IMR-90 (cell line): ENCODE data around the gene POLR1G.

Experiments
- CEBPB ChIP-seq: IDR thresholded peaks from 2 replicates; pipeline ENCODE4 v1.6.1; 2012; ENCODE audit warnings: low read depth, low read length, improper control_type of control experiment
- CTCF ChIP-seq: conservative IDR thresholded peaks from 2 replicates; pipeline ENCODE4 v1.5.1; 2012; ENCODE audit warnings: mild to moderate bottlenecking, low read depth, low read length, improper control_type of control experiment
- POLR2A ChIP-seq: IDR thresholded peaks from 2 replicates; pipeline ENCODE4 v1.6.1; 2012; ENCODE audit warnings: mild to moderate bottlenecking, low read depth, low read length
- RAD21 ChIP-seq: IDR thresholded peaks from 2 replicates; pipeline ENCODE4 v1.6.1; 2012; ENCODE audit warnings: low read length, improper control_type of control experiment
- RCOR1 ChIP-seq: IDR thresholded peaks from 2 replicates; pipeline ENCODE4 v1.6.1; 2012; ENCODE audit warnings: mild to moderate bottlenecking, low read length, improper control_type of control experiment; ENCODE audit not compliant: insufficient replicate concordance
- RFX5 ChIP-seq: IDR thresholded peaks from 2 replicates; pipeline ENCODE4 v1.8.0; 2012; ENCODE audit warnings: low read depth, mild to moderate bottlenecking, low read length, moderate library complexity
- TF ChIP-seq, protein P1 (sequence below): fragments of 150-350 bp; IDR thresholded peaks from 2 replicates; pipeline ENCODE4 v1.6.1; 2017; ENCODE audit warnings: mild to moderate bottlenecking, antibody characterized with exemption, low read length, low read depth

DNA sequence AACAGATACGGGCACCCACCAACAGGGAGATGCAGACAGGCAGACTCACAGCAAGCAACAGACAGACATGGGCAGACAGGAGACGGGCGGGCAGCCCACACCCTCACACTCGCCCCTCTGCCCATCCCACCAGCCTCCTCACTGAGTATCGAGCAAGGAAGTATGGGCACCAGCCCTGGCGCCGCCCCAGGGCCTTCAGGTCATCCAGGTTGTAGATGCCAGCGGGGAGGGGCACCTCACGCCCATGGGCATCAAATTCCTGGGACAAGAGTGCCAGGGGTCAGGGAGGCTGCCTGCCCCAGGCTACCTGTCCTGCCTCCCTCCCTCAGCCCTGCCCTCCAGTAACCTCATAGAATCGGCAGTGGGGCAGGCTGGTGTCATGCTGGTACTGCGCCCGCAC is 41.7 kb upstream of the POLR1G start:
- TF ChIP-seq CTCF (no peak), RAD21 (no peak), POLR2A (no peak), RFX5 (no peak), RCOR1 (no peak), CEBPB (no peak)
- TF ChIP-seq, protein P1, sequence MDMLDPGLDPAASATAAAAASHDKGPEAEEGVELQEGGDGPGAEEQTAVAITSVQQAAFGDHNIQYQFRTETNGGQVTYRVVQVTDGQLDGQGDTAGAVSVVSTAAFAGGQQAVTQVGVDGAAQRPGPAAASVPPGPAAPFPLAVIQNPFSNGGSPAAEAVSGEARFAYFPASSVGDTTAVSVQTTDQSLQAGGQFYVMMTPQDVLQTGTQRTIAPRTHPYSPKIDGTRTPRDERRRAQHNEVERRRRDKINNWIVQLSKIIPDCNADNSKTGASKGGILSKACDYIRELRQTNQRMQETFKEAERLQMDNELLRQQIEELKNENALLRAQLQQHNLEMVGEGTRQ = no peak
